HCT116 (cell line): ENCODE data around the gene NCKAP5L. TPM values are rescaled to one million over a fixed set of nuclear protein-coding genes. Genes with fewer than 3 reads are reported as not detected.

ENCODE experiments used
- ATAC-seq: fragments of 200-7000 bp; cut with Tn5 transposase; 2 replicates; pipeline ENCODE4 v1.9.1; 2020; ENCODE audit warnings: mild to moderate bottlenecking, moderate library complexity
- BruUV-seq: library from RNA; stranded (reverse); fragments of 400-500 nt; replicated peaks from 2 replicates; lab custom pipeline; 2021; lab: Mats Ljungman, UMichigan
- CTCF ChIA-PET: fragments of 300-600 bp; sonication (Branson Sonifier 250); formaldehyde crosslinking; loops from one replicate; lab custom pipeline; 2021; ENCODE audit warnings: antibody characterized with exemption; lab: Charles Lee
- POLR2A ChIA-PET: fragments of 300-600, 350-600 bp; sonication (Branson Sonifier 250); formaldehyde crosslinking; loops from one replicate; lab custom pipeline; 2021; ENCODE audit warnings: antibody characterized with exemption; lab: Charles Lee
- RAD21 ChIA-PET, 2 experiments: fragments of 300-600 bp; sonication (Branson Sonifier 250); formaldehyde crosslinking; loops; one replicate each; lab custom pipeline; 2023; ENCODE audit warnings: low total read pairs in 2 of 2; ENCODE audit not compliant: uncharacterized antibody in 2 of 2, unreplicated experiment in 2 of 2, low non-redundant PET in 1 of 2; lab: Charles Lee
- DNase-seq: peaks from one replicate; pipeline ENCODE4 v3.0.0-alpha.2; 2010; ENCODE audit warnings: low read depth, low spot score
- H2AFZ ChIP-seq: fragments of 200-600 bp; shearing (Covaris generic), sonication (generic); 2 replicates; pipeline ENCODE4 v1.6.1; 2017; ENCODE audit warnings: low read depth, mixed run types, mixed read lengths, antibody characterized with exemption, low read length; ENCODE audit not compliant: poor library complexity, severe bottlenecking
- H3K27ac ChIP-seq: 2 replicates; pipeline ENCODE4 v1.5.1; 2012; ENCODE audit warnings: low read depth, low read length
- H3K27me3 ChIP-seq: fragments of 200-600 bp; sonication (generic); 2 replicates; pipeline ENCODE4 v1.6.1; 2016; ENCODE audit warnings: mixed run types, low read length, mixed read lengths; ENCODE audit not compliant: insufficient read depth
- H3K36me3 ChIP-seq, 2 experiments: fragments of 200-500 bp in 1 of 2; fragments of 200-600 bp in 1 of 2; sonication (Bioruptor generic) in 1 of 2; sonication (generic) in 1 of 2; 2 replicates each; pipeline versions ENCODE4 v1.5.1 to v1.6.1; 2014 to 2016; ENCODE audit warnings: low read length in 2 of 2, inconsistent platforms in 1 of 2, mixed read lengths in 1 of 2, mixed run types in 1 of 2; ENCODE audit not compliant: insufficient read depth in 2 of 2, control insufficient read depth in 1 of 2
- H3K4me1 ChIP-seq, 2 experiments: fragments of 200-600 bp in 1 of 2; sonication (generic) in 1 of 2; 2 replicates each; pipeline versions ENCODE4 v1.5.1 to v1.6.1; 2012 to 2017; ENCODE audit warnings: low read length in 2 of 2, inconsistent platforms in 1 of 2, mild to moderate bottlenecking in 1 of 2, mixed read lengths in 1 of 2, mixed run types in 1 of 2, moderate library complexity in 1 of 2; ENCODE audit not compliant: insufficient read depth in 2 of 2, control insufficient read depth in 1 of 2
- H3K4me2 ChIP-seq: fragments of 200-600 bp; sonication (generic); 2 replicates; pipeline ENCODE4 v1.6.1; 2017; ENCODE audit warnings: mixed run types, low read length, mixed read lengths
- H3K4me3 ChIP-seq, 2 experiments: fragments of 200-600 bp in 1 of 2; sonication (generic) in 1 of 2; replicated peaks in 1 of 2; 2 replicates each; pipeline ENCODE4 v1.5.1; 2011 to 2016; ENCODE audit warnings: low read length in 2 of 2, control low read depth in 1 of 2, low read depth in 1 of 2, mild to moderate bottlenecking in 1 of 2, mixed read lengths in 1 of 2, mixed run types in 1 of 2
- H3K79me2 ChIP-seq: fragments of 200-600 bp; sonication (generic); 2 replicates; pipeline ENCODE4 v1.6.1; 2017; ENCODE audit warnings: mild to moderate bottlenecking, mixed run types, low read length, moderate library complexity, mixed read lengths; ENCODE audit not compliant: insufficient read depth
- H3K9ac ChIP-seq: fragments of 200-600 bp; sonication (generic); 2 replicates; pipeline ENCODE4 v1.6.1; 2016; ENCODE audit warnings: low read length, mixed read lengths
- H3K9me2 ChIP-seq: fragments of 200-600 bp; sonication (generic), shearing (Covaris generic); 2 replicates; pipeline ENCODE4 v1.6.1; 2017; ENCODE audit warnings: mixed run types, mild to moderate bottlenecking, moderate library complexity; ENCODE audit not compliant: insufficient read depth
- H3K9me3 ChIP-seq, 2 experiments: fragments of 200-500 bp in 1 of 2; fragments of 200-600 bp in 1 of 2; sonication (Bioruptor generic) in 1 of 2; sonication (generic) in 1 of 2; 2 replicates each; pipeline ENCODE4 v1.6.1; 2014 to 2017; ENCODE audit warnings: low read length in 2 of 2, mixed read lengths in 2 of 2, inconsistent platforms in 1 of 2, low read depth in 1 of 2, mild to moderate bottlenecking in 1 of 2, mixed run types in 1 of 2, moderate library complexity in 1 of 2; ENCODE audit not compliant: control insufficient read depth in 1 of 2, insufficient read depth in 1 of 2
- H4K20me1 ChIP-seq: fragments of 200-600 bp; sonication (generic), shearing (Covaris generic); 2 replicates; pipeline ENCODE4 v1.6.1; 2017; ENCODE audit warnings: mixed run types, mild to moderate bottlenecking, moderate library complexity; ENCODE audit not compliant: insufficient read depth
- FOSL1 ChIP-seq: IDR thresholded peaks from 2 replicates; pipeline ENCODE4 v1.6.1; 2012; ENCODE audit warnings: low read depth
- JUND ChIP-seq: IDR thresholded peaks from 2 replicates; pipeline ENCODE4 v1.6.1; 2012
- RAD21 ChIP-seq: IDR thresholded peaks from 2 replicates; pipeline ENCODE4 v1.6.1; 2012; ENCODE audit warnings: low read depth, mild to moderate bottlenecking
- SP1 ChIP-seq: IDR thresholded peaks from 2 replicates; pipeline ENCODE4 v1.6.1; 2012; ENCODE audit warnings: low read depth
- ZNF274 ChIP-seq: fragments of 200-500 bp; sonication (Bioruptor generic); IDR thresholded peaks from 2 replicates; pipeline ENCODE4 v1.6.1; 2014; ENCODE audit warnings: mild to moderate bottlenecking, low read depth, low read length, inconsistent platforms
- intact Hi-C: fragments of 100-400 bp; cut with micrococcal nuclease; formaldehyde crosslinking; loops from 2 replicates; pipeline ENCODE4 v1.10.0; 2022
- total RNA-seq: library from RNA; stranded (reverse); gene quantifications from one replicate; pipeline ENCODE4 v1.2.1, GENCODE V29; 2021; ENCODE audit not compliant: unreplicated experiment
- TF ChIP-seq, protein P1 (sequence below), 3 experiments: fragments of 200-600 bp in 1 of 3; sonication (generic) in 1 of 3; IDR thresholded peaks in 2 of 3; conservative IDR thresholded peaks in 1 of 3; 2 replicates each; pipeline ENCODE4 v1.5.1; 2012 to 2017; ENCODE audit warnings: low read depth in 2 of 3, low read length in 2 of 3, antibody characterized with exemption in 1 of 3, borderline replicate concordance in 1 of 3, control low read depth in 1 of 3, mild to moderate bottlenecking in 1 of 3, mixed read lengths in 1 of 3, mixed run types in 1 of 3, moderate library complexity in 1 of 3; ENCODE audit not compliant: insufficient read depth in 1 of 3
- TF ChIP-seq, protein P2 (sequence below): IDR thresholded peaks from 2 replicates; pipeline ENCODE4 v1.6.1; 2012
- TF ChIP-seq, protein P3 (sequence below): IDR thresholded peaks from 2 replicates; pipeline ENCODE4 v1.6.1; 2011; ENCODE audit warnings: mild to moderate bottlenecking, low read length, moderate library complexity; ENCODE audit not compliant: insufficient replicate concordance; ENCODE audit errors: extremely low read depth

NCKAP5L gene
- total RNA-seq, 1 experiment from 2014 or later, result 12.1 TPM

DNA sequence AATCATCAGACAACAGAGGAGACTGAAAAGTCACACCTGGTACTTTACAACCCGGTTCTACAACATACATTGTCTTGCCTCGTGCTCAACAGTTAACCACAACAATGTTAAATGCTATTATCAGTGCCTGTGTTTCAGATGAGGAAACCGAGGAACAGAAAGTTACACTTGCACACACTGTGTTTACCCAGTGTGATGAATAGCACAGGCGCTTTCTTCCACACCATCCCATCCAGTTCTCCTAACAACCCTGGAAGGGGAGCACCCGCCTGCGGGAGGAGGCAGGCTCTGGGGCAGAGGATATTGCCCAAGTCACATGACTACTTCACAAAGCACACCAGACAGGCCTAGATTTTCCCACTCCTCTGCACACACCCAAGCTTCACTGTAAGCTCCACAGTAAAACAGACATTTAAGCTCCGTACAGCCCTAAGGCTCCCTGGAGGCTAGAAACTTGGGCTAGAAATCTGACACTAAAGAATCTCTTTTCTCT is 21.8 kb downstream of the NCKAP5L start:
- no peak for TF ChIP-seq RAD21
- TF ChIP-seq, all 23 proteins: peak for 0
- Histone ChIP-seq H3K4me1 (no peaks in the 10 kb centered on the region), H3K4me2 (no peak overlapping the region), H3K36me3 (no peaks in the 10 kb centered on the region), H4K20me1 (no peaks in the 10 kb centered on the region), H3K9me2 (no peaks in the 10 kb centered on the region), H3K9ac (no peak overlapping the region), H3K9me3 (no peaks in the 10 kb centered on the region), H3K4me3 (no peak overlapping the region), H3K27me3 (no peaks in the 10 kb centered on the region), H2AFZ (no peak overlapping the region), H3K79me2 (no peaks in the 10 kb centered on the region), H3K27ac (no peak overlapping the region)
- no TSS peak for BruUV-seq
- ChIA-PET CTCF (interaction anchor here (1.0 kb wide), 1 partner anchor 65 kb away, joined by 3 read pairs; the partner anchor contains the start of gene TMBIM6), POLR2A (no interaction called here), RAD21 (no interaction called here)
- DNase-seq (no peak), ATAC-seq (no peak)
- intact Hi-C loops, result no loop called here

DNA sequence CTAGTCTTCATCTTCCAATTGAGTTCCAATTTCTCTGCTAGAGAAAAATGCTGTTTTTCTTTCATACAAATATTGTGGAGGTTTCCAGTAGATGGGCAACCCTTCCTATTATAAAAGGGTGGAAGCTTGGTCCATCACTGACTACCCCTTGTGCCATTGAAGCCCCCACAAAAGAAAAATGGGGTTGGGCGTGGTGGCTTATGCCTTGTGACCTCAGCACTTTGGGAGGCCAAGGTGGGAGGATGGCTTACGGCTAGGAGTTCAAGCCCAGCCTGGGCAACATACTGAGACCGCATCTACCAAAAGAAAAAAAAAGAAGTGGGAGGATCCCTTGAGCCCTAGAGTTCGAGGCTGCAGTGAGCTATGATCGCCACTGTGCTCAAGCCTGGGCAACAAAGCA is 22.8 kb downstream of the NCKAP5L start:
- no peak overlapping the region for H3K4me3 ChIP-seq
- intact Hi-C loops, result no loop called here
- ATAC-seq, result no peak
- BruUV-seq, result no TSS peak
- no peak for DNase-seq
- ChIA-PET CTCF (interaction anchor here (1.0 kb wide), 1 partner anchor 64 kb away, joined by 3 read pairs; the partner anchor contains the start of gene TMBIM6), POLR2A (no interaction called here), RAD21 (no interaction called here)
- no peak overlapping the region for H3K9ac ChIP-seq
- H3K9me2 ChIP-seq, result no peaks in the 10 kb centered on the region
- H3K4me1 ChIP-seq, result no peaks in the 10 kb centered on the region
- H2AFZ ChIP-seq, result no peak overlapping the region
- H3K27ac ChIP-seq, result no peak overlapping the region
- no peaks in the 10 kb centered on the region for H3K9me3 ChIP-seq
- H3K36me3 ChIP-seq, result no peaks in the 10 kb centered on the region
- no peaks in the 10 kb centered on the region for H3K27me3 ChIP-seq
- no peak overlapping the region for H3K4me2 ChIP-seq
- no peaks in the 10 kb centered on the region for H3K79me2 ChIP-seq
- TF ChIP-seq, protein P1, sequence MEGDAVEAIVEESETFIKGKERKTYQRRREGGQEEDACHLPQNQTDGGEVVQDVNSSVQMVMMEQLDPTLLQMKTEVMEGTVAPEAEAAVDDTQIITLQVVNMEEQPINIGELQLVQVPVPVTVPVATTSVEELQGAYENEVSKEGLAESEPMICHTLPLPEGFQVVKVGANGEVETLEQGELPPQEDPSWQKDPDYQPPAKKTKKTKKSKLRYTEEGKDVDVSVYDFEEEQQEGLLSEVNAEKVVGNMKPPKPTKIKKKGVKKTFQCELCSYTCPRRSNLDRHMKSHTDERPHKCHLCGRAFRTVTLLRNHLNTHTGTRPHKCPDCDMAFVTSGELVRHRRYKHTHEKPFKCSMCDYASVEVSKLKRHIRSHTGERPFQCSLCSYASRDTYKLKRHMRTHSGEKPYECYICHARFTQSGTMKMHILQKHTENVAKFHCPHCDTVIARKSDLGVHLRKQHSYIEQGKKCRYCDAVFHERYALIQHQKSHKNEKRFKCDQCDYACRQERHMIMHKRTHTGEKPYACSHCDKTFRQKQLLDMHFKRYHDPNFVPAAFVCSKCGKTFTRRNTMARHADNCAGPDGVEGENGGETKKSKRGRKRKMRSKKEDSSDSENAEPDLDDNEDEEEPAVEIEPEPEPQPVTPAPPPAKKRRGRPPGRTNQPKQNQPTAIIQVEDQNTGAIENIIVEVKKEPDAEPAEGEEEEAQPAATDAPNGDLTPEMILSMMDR (IDR thresholded peaks at IDR 0.05 in 2 of 3, conservative IDR thresholded peaks at IDR 0.05 in 1 of 3; ENCODE audit: borderline replicate concordance in 1 of 3, insufficient read depth in 1 of 3, low read depth in 2 of 3, low read length in 2 of 3), result no peak
- TF ChIP-seq, protein P2, sequence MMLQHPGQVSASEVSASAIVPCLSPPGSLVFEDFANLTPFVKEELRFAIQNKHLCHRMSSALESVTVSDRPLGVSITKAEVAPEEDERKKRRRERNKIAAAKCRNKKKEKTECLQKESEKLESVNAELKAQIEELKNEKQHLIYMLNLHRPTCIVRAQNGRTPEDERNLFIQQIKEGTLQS, result no peak
- TF ChIP-seq, protein P3, sequence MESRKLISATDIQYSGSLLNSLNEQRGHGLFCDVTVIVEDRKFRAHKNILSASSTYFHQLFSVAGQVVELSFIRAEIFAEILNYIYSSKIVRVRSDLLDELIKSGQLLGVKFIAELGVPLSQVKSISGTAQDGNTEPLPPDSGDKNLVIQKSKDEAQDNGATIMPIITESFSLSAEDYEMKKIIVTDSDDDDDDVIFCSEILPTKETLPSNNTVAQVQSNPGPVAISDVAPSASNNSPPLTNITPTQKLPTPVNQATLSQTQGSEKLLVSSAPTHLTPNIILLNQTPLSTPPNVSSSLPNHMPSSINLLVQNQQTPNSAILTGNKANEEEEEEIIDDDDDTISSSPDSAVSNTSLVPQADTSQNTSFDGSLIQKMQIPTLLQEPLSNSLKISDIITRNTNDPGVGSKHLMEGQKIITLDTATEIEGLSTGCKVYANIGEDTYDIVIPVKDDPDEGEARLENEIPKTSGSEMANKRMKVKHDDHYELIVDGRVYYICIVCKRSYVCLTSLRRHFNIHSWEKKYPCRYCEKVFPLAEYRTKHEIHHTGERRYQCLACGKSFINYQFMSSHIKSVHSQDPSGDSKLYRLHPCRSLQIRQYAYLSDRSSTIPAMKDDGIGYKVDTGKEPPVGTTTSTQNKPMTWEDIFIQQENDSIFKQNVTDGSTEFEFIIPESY, result no peak
- TF ChIP-seq SP1 (no peak), ZNF274 (no peak), JUND (no peak), FOSL1 (no peak)
- H4K20me1 ChIP-seq, result no peaks in the 10 kb centered on the region
